ENCODE results near the gene WBP2. TPM values are rescaled to one million over a fixed set of nuclear protein-coding genes. Genes with fewer than 3 reads are reported as not detected.

Gene WBP2
- total and polyA plus RNA-seq, 10 of the 15 experiments (the other 5 are each of a cell fraction or from before 2014, with no cell fraction given), result 1.5 to 57.3 (median 27.5) TPM

DNA sequence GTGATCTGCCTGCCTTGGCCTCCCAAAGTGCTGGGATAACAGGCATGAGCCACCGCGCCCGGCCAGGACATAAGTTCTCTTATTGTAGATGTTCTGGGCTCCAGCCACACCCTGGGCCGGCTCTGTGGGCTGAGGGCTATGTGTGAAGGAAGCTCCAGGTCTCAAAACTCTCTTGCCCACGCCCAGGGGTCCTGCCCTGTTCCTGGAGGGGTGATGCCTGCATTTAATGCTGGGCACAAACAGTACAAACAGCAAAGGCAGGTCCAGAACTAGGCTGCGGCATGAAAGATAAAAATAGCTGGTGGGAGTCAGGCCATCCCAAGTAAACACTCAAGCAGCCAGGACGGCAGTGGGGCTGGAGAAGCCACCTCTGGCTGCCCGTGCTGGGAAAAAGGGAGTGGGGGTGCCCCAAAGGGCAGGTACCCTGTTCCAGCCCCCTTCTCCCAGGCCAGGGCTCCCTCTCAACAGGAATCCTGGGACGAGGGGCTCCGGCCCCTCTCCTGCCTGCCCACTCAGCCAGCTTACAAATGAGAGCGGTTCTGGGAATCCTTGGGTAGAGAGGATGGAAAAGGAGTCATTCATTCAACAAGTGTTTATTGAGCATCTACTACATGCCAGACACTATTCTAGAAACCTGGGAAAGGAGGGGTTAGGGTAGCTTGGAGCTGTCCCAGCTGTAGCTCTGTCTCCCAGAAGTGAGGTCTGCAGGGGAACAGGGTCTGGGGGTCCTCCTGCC is 18.6 kb upstream of the WBP2 start (continued):
- TF ChIP-seq, protein P1, sequence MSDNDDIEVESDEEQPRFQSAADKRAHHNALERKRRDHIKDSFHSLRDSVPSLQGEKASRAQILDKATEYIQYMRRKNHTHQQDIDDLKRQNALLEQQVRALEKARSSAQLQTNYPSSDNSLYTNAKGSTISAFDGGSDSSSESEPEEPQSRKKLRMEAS (IDR thresholded peaks at IDR 0.05; ENCODE audit: low read depth, low read length), result no peak
- TF ChIP-seq BACH1 (IDR thresholded peaks at IDR 0.05; ENCODE audit: borderline replicate concordance) (no peak), SRF (IDR thresholded peaks at IDR 0.05; ENCODE audit: low read depth in 2 of 2, low read length in 2 of 2) (no peak)

DNA sequence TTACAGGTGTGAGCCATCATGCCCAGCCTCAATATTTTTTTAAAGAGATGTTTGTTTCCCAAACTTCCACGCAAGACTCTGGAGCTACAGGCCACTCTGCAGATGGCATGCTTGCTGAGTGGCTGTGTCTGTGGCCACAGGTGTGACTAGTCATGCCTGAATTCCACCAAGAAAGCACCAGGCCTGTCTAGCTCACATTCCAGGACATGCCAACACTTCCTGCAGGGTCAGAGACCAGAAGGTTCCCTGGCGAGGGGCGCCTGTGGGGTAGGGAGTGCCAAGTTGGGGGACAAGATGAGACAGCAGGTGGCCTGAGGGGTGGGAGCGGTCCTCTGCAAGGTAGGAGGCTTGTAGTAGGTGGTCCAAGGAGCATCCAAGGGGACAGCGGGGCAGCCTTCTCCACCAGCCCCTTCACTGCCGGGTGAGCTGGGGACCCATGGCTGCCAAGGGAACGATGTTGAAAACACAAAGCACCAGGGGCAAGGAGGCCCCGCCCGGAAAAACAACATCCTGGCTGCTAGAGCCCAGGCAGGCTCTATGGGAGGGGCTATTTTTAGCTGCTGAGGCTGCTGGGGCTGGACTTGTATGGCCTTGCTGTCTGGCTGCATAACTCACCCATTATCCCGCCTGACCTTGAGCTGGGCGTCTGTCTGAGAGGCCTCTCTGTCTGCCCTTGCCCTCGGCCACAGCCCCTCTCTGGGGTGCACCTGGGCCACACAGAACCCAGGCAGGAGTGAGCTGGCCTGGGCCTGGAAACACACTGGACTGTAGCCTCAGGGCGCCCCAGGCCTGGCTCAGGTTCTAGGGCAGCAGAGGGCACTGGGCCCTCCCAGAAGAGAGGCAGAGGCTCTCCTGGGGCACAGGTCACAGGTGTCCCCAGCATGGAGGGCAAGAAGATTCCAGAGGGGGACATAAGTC is 17.6 kb upstream of the WBP2 start:
- Histone ChIP-seq H3K4me1 (ENCODE audit: control insufficient read depth, insufficient read depth, low read length) (peaks cover 20% of the 10 kb centered on the region), H3K9ac (ENCODE audit: control insufficient read depth, insufficient read depth, low read length) (no peak overlapping the region), H3K27ac (ENCODE audit: control insufficient read depth, insufficient read depth) (no peak overlapping the region), H3K4me2 (ENCODE audit: control insufficient read depth, insufficient read depth) (no peak overlapping the region), H3K36me3 (ENCODE audit: control insufficient read depth in 2 of 2, insufficient read depth in 2 of 2, low read length in 1 of 2) (no peaks in the 10 kb centered on the region), H3K4me3 (no peak overlapping the region), H3K79me2 (ENCODE audit: control insufficient read depth, insufficient read depth, low read length) (no peaks in the 10 kb centered on the region), H4K20me1 (ENCODE audit: control insufficient read depth, insufficient read depth) (no peaks in the 10 kb centered on the region), H3K9me3 (replicated peaks; ENCODE audit: control insufficient read depth, insufficient read depth, low read length) (no peaks in the 10 kb centered on the region), H3K27me3 (replicated peaks in 1 of 2; ENCODE audit: control insufficient read depth in 2 of 2, insufficient read depth in 2 of 2, low read length in 1 of 2) (no peaks in the 10 kb centered on the region), H2AFZ (ENCODE audit: control insufficient read depth, low read depth, low read length) (no peak overlapping the region)
- in situ Hi-C loops (cut with MboI) (no loop called here), intact Hi-C loops (cut with micrococcal nuclease; ENCODE audit: unreplicated experiment) (no loop called here)
- BruUV-seq (replicated peaks), result no TSS peak
- WGBS (ENCODE audit: insufficient coverage, insufficient replicate concordance, low lambda C conversion rate, missing lambda C conversion rate), result 44% methylated on average over 13 of the region's 13 CpGs
- ChIA-PET CTCF (interaction anchor here (1.0 to 1.9 kb wide), 5 partner anchors 11 to 28 kb away, joined by 3 to 10 read pairs (median 4); partner anchors contain the start of genes TRIM65, UNC13D and WBP2), RAD21 (ENCODE audit: unreplicated experiment) (interaction anchor here (1.2 kb wide), 1 partner anchor 1498 kb away, joined by 3 read pairs; no protein-coding TSS in a partner anchor), POLR2A (no interaction called here), SMC1A (ENCODE audit: uncharacterized antibody, unreplicated experiment) (interaction anchor here (1.1 to 1.8 kb wide), 2 partner anchors 12 to 14 kb away, joined by 4 to 5 read pairs; no protein-coding TSS in a partner anchor)
- ATAC-seq (no peak), DNase-seq (ENCODE audit: low read depth, low spot score) (no peak), FAIRE-seq (no peak)
- TF ChIP-seq CEBPZ (IDR thresholded peaks at IDR 0.05; ENCODE audit: low read depth, low read length) (no peak), MYC (IDR thresholded peaks at IDR 0.05; ENCODE audit: insufficient read depth, insufficient read length, insufficient replicate concordance, low read length, severe bottlenecking) (no peak), SRF (IDR thresholded peaks at IDR 0.05; ENCODE audit: low read depth in 2 of 2, low read length in 2 of 2) (no peak), POU2F2 (IDR thresholded peaks at IDR 0.05; ENCODE audit: borderline replicate concordance, low read depth, low read length) (no peak), SREBF2 (IDR thresholded peaks at IDR 0.05; ENCODE audit: low read length) (no peak), ZNF622 (IDR thresholded peaks at IDR 0.05) (no peak), NBN (IDR thresholded peaks at IDR 0.05) (no peak), ATF3 (IDR thresholded peaks at IDR 0.05; ENCODE audit: borderline replicate concordance, extremely low read depth, low read depth, low read length) (no peak), ZNF207 (IDR thresholded peaks at IDR 0.05; ENCODE audit: borderline replicate concordance) (no peak), ZSCAN29 (IDR thresholded peaks at IDR 0.05) (no peak), MTA2 (IDR thresholded peaks at IDR 0.05; ENCODE audit: low read depth) (no peak)

Measured in GM12878 (cell line).